GM18867 (cell line): ENCODE data around the gene GRIK2.
A peak's percentile ranks its signal among the peaks of the same experiment; 100 is the strongest.

Experiments used
- ATAC-seq: cut with Tn5 transposase; IDR thresholded peaks from one replicate; pipeline ENCODE4 v1.9.1; 2021; ENCODE audit warnings: mild to moderate bottlenecking, moderate library complexity; ENCODE audit not compliant: unreplicated experiment

The GRIK2 gene

DNA sequence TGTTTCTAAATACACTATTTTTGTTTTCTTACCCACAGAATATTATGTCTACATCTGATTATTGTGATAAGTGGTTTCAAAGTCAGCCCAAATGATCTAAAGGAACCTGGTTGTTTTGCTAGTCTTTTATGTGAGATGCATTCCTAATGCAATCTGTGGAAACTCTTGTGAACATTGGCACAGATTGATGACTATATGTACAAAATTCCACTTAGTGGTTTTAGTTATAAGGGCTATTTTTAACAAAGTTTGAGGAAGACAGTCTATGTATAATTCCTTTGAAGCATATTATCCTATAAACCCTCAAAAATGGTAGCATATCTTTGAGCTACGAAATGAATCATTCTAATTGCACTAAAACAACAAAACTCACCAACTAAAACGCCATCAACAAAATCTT, 140.9 kb downstream of the GRIK2 start:
- no peak for ATAC-seq

DNA sequence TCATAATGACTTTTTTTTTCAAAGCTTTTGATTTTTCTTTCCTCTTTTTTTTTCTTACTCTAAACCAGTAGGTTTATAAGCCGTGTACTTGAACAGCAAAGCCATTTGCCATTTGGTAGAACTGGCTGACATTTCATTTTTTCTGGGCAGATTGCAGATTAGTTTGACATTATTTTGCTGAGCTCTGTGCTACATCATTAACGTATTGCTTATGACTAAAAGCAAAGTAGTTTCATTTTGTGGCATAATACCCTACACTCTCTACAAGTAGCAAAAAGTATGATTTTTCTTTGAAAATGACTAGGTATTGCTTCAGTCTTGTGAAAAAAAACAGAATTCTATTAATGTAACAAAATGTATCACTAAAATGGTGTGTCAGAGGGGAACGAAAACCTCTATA, 141.3 kb downstream of the GRIK2 start:
- no peak for ATAC-seq

DNA sequence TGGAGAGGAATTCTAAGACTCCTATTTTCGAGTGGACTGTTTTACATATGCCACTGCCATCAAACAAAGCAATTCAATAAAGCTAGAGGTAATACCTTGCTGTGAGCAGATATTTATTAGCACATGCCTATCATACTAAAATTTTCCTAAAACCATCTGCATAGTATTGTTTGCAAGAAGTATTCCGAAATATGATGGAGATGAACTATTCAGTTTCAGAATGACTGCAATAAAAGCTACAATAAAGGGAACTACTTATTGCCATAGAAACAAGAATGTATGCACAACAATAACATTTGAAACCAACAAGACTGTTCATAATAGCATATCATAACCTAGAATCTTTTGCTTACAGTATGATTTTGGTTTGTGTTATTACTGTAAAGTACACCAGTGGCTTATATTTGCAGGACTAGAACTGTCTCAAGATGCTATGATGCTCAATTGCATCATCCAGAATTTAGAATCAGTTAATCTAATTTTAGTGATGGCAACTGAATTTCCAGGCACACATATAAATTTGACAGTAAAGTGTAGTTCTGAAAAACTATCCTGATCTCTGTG, 144.3 kb downstream of the GRIK2 start:
- no peak for ATAC-seq

- no peak for ATAC-seq
These were observed 146.2 kb downstream of the GRIK2 start for GRCh38 chr6:101539510-101540245.

GRCh38 chr6:101541894-101542293, 148.4 kb downstream of the GRIK2 start:
- ATAC-seq: no peak

- ATAC-seq: no peak
These were observed 150.3 kb downstream of the GRIK2 start for GRCh38 chr6:101543796-101544195.

DNA sequence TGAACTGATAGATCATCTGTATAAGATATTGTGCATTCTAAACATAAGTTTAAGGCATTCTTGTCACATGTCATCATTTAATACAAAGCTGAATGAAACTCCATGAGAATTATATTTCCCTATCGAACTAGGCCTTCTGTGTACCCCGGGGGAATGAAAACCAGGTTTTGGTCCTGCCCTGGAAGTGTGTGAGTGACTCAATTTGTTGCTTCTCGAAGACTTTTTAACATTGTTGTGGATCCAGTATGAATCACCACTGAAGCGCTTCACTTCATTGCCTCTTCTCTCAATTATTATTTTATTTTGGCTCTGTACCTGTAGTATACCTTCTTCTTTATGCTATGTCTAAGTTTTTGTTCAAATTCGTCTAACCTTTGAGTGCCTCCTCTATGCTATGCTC, 150.8 kb downstream of the GRIK2 start:
- ATAC-seq: no peak

GRCh38 chr6:101545191-101545590, 151.7 kb downstream of the GRIK2 start:
- ATAC-seq: no peak

DNA sequence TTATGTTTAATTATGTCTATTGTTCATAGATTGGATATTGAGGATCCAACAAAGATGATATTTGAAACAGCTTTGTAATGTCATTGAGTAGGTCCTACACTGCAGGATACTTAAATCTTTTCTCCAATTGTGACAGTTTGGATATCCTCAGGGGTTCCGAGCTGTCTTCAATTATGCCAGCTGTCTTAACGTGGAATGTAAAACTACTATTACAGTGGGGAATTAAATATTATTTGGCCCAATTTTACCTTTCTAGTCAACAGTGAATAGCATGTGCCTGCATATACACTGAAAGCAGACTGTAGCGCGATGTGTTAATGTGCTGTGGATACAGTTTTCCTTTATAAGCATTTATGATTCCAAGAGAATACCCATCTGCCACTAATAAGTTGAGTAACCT, 156.9 kb downstream of the GRIK2 start:
- no peak for ATAC-seq

DNA sequence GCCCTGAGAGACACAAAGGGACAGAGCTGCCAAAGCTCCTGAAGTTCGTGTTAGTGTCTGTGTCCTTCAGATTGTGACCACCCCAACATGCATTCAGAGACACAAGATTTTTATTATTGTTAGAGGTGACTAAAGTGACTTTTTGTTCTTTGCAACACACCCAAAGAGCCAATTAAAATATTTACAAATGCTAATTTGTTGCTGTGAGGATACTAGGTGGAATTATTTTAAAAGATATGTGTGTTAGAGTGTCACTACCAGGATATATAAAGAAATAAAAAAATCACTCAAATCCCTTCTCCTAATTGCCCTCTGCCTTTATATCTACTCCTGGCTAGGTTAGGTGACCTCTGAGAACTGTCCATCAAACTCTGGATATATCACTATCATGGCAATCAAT, 160.7 kb downstream of the GRIK2 start:
- no peak for ATAC-seq

DNA sequence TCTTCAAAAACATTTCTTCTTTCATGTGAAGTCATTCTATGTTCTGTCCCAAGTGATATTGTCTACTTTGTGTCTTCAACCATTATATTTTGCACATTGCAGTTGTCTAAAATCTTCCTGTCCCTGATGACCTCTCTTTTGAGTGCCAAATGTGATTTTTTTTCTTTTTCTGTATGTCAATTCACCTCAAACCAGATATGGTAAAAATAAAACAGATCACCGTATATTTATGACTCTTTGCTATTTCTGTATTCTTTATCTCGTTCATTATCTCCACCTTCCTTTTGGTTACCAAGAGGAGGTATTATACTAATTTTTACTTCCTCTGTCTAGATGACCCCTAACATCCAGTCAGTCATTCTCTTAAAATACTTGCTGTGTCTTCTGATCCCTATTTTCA, 165.2 kb downstream of the GRIK2 start:
- ATAC-seq: no peak

DNA sequence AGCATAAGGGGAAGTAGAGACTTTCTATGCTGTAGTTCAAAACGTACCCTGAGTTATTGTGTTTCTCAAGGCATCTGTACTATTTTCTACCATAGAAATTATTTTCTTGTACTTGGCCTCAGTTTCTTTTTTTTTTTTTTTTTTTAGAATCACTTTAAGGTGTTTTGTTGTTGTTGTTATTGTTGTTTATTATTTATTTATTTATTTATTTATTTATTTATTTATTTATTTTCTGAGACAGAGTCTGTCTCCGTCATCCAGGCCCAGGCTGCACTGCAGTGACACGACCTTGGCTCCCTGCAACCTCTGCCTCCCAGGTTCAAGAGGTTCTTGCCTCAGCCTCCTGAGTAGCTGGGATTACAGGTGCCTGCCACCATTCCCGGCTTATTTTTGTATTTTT, 179.1 kb downstream of the GRIK2 start:
- no peak for ATAC-seq

GRCh38 chr6:101577091-101577490, 183.6 kb downstream of the GRIK2 start:
- ATAC-seq: no peak

DNA sequence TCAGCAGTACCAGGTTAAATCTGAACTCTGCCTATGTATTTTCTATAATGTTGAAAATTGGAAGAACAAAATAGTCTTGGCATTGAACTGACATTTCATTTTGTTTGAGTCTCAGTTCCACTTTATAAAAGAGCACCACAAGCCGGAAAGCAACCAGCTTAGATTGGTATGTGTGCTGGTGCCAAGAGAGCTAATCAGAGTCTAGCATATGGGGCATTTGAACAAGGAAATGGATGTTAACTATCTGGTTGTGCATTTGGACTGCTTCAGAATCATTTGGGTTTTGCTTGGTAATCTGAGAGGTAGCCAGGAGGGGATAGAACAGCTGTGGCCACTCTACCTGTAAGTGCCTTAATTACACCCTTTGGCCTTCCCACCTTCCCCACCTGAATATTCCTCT, 184.8 kb downstream of the GRIK2 start:
- no peak for ATAC-seq

GRCh38 chr6:101582792-101583191, 189.3 kb downstream of the GRIK2 start:
- no peak for ATAC-seq

- ATAC-seq: no peak
These were observed 192.0 kb downstream of the GRIK2 start for GRCh38 chr6:101585501-101585900.

GRCh38 chr6:101588343-101588742, 194.8 kb downstream of the GRIK2 start:
- ATAC-seq: no peak

DNA sequence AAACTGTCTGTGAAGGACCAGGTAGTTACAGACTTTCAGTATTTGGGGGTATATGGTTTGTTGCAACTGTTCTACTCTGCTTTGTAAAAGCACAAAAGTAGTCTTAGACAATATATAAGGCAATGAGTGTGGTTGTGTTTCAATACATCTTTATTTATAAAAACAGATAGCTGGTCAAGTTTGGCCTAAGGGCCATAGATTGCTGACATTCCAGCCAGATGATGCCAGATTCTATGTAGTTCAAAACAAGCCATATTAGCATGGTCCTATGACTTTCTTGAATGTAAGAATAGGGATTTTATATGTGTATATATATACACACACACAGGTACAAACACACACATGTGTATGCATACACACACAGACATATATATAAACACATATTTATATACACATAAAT, 201.8 kb downstream of the GRIK2 start:
- no peak for ATAC-seq

- no peak for ATAC-seq
These were observed 204.2 kb downstream of the GRIK2 start for GRCh38 chr6:101597693-101598092.

- no peak for ATAC-seq
These were observed 211.9 kb downstream of the GRIK2 start for GRCh38 chr6:101605426-101605825.

- ATAC-seq: peak; percentile 92
These were observed 212.4 kb downstream of the GRIK2 start for GRCh38 chr6:101605874-101606273.

GRCh38 chr6:101607111-101607690, 213.7 kb downstream of the GRIK2 start:
- ATAC-seq: no peak

DNA sequence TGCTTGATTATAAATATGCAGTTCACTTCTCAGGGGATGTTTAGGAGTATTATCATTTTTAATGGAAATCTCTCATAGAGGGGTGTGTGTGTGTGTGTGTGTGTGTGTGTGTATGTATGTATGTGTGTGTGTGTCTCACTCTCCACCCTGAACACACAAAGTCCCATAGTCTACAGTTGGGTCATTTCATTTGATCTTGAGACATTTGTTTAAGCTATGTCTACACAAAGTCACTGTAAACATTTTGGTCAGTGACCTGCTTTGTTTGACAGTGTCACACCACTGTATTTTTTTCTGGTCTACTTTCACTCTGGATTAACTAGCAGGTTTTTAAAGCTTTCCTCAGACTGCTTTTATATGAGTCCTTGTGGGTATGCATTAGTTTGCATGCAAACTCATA, 215.2 kb downstream of the GRIK2 start:
- ATAC-seq: no peak
